Measurements from ENCODE around the gene GON7.

DNA sequence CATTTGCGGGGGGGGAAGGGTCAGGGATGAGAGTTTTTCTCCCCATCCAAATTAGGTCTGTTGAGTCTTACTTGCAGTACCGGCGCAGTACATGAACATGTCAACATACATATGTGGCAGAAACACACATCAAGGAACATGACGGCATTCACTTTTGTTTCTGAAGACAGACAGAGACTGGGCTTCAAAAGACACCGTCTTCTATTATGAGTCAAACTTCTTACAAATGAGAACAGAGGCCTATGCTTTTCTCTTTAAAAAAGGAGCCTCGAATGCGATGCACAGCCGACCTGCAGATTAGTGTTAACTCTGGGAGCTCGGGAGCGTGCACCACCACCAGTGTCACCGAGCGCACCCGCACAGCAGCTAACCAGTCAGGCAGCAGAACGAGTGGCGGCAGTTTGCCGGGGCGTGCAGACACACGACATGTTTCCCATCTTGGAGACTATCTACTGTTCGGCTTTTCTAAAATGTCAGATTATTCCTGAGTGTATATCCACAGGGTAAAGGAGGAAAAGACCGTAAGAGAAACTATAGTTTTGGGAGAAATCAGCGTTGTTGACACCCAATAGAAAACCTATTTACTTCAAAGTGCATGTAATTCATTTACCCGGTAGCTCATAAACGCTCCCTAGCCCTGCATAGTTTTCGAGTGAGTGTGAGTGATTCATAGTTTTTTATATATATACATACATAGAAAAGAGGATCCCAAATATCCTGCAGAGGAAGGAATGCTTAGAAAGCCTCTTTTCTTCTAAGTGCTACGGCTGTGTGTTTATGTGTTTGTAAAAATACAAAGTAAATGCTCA lies 33.2 kb upstream of the GON7 start:
- TF ChIP-seq, protein P1, sequence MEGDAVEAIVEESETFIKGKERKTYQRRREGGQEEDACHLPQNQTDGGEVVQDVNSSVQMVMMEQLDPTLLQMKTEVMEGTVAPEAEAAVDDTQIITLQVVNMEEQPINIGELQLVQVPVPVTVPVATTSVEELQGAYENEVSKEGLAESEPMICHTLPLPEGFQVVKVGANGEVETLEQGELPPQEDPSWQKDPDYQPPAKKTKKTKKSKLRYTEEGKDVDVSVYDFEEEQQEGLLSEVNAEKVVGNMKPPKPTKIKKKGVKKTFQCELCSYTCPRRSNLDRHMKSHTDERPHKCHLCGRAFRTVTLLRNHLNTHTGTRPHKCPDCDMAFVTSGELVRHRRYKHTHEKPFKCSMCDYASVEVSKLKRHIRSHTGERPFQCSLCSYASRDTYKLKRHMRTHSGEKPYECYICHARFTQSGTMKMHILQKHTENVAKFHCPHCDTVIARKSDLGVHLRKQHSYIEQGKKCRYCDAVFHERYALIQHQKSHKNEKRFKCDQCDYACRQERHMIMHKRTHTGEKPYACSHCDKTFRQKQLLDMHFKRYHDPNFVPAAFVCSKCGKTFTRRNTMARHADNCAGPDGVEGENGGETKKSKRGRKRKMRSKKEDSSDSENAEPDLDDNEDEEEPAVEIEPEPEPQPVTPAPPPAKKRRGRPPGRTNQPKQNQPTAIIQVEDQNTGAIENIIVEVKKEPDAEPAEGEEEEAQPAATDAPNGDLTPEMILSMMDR (IDR thresholded peaks at IDR 0.05), result no peak
- TF ChIP-seq ZFX (IDR thresholded peaks at IDR 0.05; ENCODE audit: borderline replicate concordance), result no peak

Data from 22Rv1 (cell line).